Upper lobe of left lung (tissue), 6 donors: Measurements from ENCODE around the gene TEKT5. TPM values are rescaled to one million over a fixed set of nuclear protein-coding genes. Genes with fewer than 3 reads are reported as not detected.

Source experiments
- ATAC-seq, 2 donors: fragments of 200-7000 bp; cut with Tn5 transposase; one replicate each; pipeline ENCODE4 v1.9.1; 2022; ENCODE audit warnings: mild to moderate bottlenecking in 2 of 2, moderate library complexity in 2 of 2; ENCODE audit not compliant: low FRiP score in 2 of 2
- DNase-seq, 2 donors: peaks; one replicate each; pipeline ENCODE4 v3.0.0-alpha.2; 2019 to 2020
- H3K27ac ChIP-seq, 4 donors: fragments of 200-600 bp; sonication (generic); one replicate each; pipeline ENCODE4 v1.5.1; 2016 to 2019
- H3K27me3 ChIP-seq, 4 donors: fragments of 200-600 bp; sonication (generic); one replicate each; pipeline ENCODE4 v1.5.1; 2017 to 2019
- H3K36me3 ChIP-seq, 4 donors: fragments of 200-600 bp; sonication (generic); one replicate each; pipeline ENCODE4 v1.5.1; 2016 to 2019
- H3K4me1 ChIP-seq, 4 donors: fragments of 200-600 bp; sonication (generic); one replicate each; pipeline ENCODE4 v1.5.1; 2018 to 2019
- H3K4me3 ChIP-seq, 4 donors: fragments of 200-600 bp; sonication (generic); one replicate each; pipeline ENCODE4 v1.5.1; 2017 to 2019; ENCODE audit warnings: mild to moderate bottlenecking in 2 of 4, moderate library complexity in 1 of 4
- H3K9me3 ChIP-seq, 4 donors: fragments of 200-600 bp; sonication (generic); one replicate each; pipeline ENCODE4 v1.5.1; 2018 to 2019
- EP300 ChIP-seq, 4 donors: sonication (generic); formaldehyde crosslinking; IDR thresholded peaks; one replicate each; pipeline ENCODE4 v1.5.1; 2017; ENCODE audit warnings: antibody characterized with exemption in 4 of 4, control low read depth in 2 of 4
- POLR2A ChIP-seq, 4 donors: fragments of 450-650 bp; IDR thresholded peaks; one replicate each; pipeline ENCODE4 v1.5.1; 2016 to 2017; ENCODE audit warnings: antibody characterized with exemption in 4 of 4, mild to moderate bottlenecking in 2 of 4
- POLR2AphosphoS5 ChIP-seq, 2 donors: sonication (generic); formaldehyde crosslinking; IDR thresholded peaks; one replicate each; pipeline ENCODE4 v1.5.1; 2017; ENCODE audit warnings: antibody characterized with exemption in 2 of 2
- WGBS, 2 donors: methylation state at CpG; one replicate each; pipeline ENCODE4 v1.1.5; 2017 to 2018; 5-methylcytosine and 5-hydroxymethylcytosine counted together
- total RNA-seq, 6 donors: library from RNA; depleted of rRNA in 4 of 6; stranded (reverse); fragments of >200 nt in 4 of 6; gene quantifications; one replicate each; pipeline versions ENCODE4 v1.1.0 to v1.2.1, GENCODE V29; 2016 to 2021
- TF ChIP-seq, protein P1 (sequence below), 6 experiments: fragments of 450-650 bp in 4 of 6; fragments of 200-600 bp in 2 of 6; sonication (generic) in 2 of 6; IDR thresholded peaks; one replicate each; pipeline ENCODE4 v1.5.1; 2016 to 2019; ENCODE audit warnings: antibody characterized with exemption in 6 of 6
- donor health status: DM: no; HTN: no; CAD: no; lungs with moderate emphysema.
- donor health status: DM: no; HTN: yes; CAD: no; lungs with severe emphysema.

TEKT5 gene
- total RNA-seq, 6 donors from 2014 or later = 0.20 to 2.1 (median 0.44) TPM; not detected in 3

DNA sequence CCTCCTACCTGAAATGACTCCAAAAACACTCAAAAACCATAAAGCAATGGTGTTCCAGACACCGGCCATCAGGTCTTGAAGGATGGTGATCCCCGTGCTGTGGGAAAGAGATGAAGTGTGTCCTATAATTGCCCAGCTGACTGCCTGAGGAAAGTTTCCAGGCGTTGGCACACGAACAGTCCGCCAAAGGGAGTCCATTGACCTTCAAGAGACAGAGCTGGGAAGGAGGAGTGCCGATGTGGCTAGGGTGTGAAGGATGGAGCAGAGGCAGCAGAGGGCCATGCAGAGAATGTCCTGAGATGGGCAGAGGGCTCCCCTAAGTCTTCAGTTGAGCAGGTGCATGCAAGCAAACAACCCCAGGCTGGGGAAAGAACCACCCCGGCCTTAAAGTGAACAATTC lies 37.1 kb upstream of the TEKT5 start:
- H3K4me3 ChIP-seq = no peak overlapping the region
- TF ChIP-seq POLR2A (IDR thresholded peaks at IDR 0.05) = no peak
- no peak for TF ChIP-seq POLR2AphosphoS5 (IDR thresholded peaks at IDR 0.05)
- TF ChIP-seq EP300 (IDR thresholded peaks at IDR 0.05) = no peak
- TF ChIP-seq, protein P1, sequence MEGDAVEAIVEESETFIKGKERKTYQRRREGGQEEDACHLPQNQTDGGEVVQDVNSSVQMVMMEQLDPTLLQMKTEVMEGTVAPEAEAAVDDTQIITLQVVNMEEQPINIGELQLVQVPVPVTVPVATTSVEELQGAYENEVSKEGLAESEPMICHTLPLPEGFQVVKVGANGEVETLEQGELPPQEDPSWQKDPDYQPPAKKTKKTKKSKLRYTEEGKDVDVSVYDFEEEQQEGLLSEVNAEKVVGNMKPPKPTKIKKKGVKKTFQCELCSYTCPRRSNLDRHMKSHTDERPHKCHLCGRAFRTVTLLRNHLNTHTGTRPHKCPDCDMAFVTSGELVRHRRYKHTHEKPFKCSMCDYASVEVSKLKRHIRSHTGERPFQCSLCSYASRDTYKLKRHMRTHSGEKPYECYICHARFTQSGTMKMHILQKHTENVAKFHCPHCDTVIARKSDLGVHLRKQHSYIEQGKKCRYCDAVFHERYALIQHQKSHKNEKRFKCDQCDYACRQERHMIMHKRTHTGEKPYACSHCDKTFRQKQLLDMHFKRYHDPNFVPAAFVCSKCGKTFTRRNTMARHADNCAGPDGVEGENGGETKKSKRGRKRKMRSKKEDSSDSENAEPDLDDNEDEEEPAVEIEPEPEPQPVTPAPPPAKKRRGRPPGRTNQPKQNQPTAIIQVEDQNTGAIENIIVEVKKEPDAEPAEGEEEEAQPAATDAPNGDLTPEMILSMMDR (IDR thresholded peaks at IDR 0.05) = no peak
- peaks cover 0 to under 1% (median 0%) of the 10 kb centered on the region in 4 donors for H3K4me1 ChIP-seq
- no peaks in the 10 kb centered on the region for H3K9me3 ChIP-seq
- ATAC-seq (no peak), DNase-seq (no peak)
- H3K27me3 ChIP-seq = no peaks in the 10 kb centered on the region
- no peaks in the 10 kb centered on the region for H3K36me3 ChIP-seq
- WGBS, 2 donors = 83 to 85% methylated on average over 7 of the region's 7 CpGs
- no peak overlapping the region for H3K27ac ChIP-seq

DNA sequence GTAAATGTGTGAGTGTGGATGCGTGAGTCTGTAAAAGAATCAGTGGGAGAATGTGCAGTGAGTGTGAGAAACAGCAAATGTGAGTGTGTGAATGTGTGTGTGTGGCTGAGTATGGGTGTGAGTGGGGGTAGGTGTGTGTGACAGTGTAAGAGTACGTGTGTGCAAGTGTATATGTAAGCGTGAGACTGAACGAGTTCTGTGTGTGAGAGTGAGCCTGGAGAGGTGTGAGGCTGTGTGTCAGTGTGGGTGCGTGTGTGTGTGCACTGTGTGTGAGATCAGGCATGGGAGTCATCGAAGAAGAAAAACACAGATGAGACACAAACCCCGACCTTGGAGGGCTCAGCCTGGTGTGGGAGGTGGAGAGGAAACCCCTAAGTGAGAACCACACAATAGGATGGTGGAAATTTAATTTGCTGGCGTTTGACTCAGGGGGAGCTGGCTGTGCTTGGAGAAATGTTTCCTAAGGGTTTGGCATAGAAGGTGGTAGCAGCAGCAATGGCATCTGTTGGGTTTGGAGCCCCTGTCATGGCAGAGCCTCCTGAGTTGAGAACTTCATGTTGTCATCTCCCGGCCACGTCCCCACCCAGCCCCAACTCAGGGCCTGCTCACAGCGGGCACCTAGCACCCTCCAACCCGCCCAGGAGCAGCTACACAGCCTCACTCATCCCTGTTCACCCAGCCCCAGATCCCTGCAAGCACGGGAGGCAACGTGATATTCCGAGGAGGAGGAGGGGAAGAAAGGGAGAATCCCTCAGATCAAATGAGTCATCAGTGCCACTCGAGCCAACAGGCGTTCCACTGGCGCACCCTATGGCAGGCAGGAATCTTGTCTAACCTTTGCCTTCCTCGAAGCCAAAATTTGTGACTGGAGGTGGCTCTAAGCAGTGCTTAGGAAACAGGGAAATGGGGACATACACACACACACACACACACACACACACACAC lies 34.6 kb upstream of the TEKT5 start:
- no peaks in the 10 kb centered on the region for H3K9me3 ChIP-seq
- WGBS, 2 donors = 75 to 78% methylated on average over 15 to 19 of the region's 19 CpGs
- H3K36me3 ChIP-seq = no peaks in the 10 kb centered on the region
- TF ChIP-seq EP300 (IDR thresholded peaks at IDR 0.05) (no peak), POLR2A (IDR thresholded peaks at IDR 0.05) (no peak), POLR2AphosphoS5 (IDR thresholded peaks at IDR 0.05) (no peak)
- TF ChIP-seq, protein P1 (IDR thresholded peaks at IDR 0.05) = no peak
- H3K27ac ChIP-seq = no peak overlapping the region
- no peaks in the 10 kb centered on the region for H3K4me1 ChIP-seq
- no peaks in the 10 kb centered on the region for H3K27me3 ChIP-seq
- DNase-seq (peak in 1 of 2 donors; percentile 59), ATAC-seq (peak; percentile 12 to 49)
- H3K4me3 ChIP-seq = no peak overlapping the region

DNA sequence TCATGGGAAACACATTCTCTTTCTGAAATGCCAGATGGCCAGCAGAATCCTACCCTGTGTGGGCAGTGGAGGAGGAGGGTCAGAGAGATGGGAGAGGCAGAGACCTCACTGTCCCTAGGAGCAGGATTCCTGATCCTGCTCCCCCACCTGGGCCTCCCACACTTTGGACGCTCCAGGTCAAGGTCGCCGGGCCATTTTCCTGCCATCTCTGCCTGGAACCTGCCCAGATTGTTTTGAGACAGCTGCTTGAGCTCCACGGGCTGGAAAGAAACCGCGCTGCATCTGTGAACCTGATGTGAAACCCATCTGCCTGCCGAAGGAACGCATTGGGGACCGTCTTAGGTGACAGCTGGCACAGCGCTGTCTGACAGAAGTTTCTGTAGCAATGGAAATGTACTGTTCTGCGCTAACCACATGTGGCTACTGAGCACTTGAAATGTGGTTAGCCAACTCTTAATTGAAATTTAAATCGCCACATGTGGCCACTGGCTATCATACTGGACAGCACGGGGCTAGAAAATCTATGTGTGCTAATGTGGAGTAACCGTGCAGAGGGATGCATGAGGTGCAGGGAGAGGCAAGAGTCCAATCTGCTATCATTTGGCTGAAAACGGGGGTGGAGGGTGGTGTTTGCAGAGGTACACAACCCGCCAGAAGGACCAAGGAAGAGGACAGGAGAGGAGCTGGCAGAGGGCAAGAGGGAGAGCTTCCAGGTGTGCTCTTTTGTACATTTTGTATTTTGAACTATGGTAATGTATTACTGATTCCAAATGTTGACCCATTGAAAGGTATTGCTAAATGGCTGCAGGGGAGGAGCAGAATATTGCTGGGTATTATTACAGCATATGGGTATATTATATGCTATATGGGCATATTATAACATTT lies 33.5 kb upstream of the TEKT5 start:
- no peak overlapping the region for H3K27ac ChIP-seq
- no peak for DNase-seq
- no peak for ATAC-seq
- no peaks in the 10 kb centered on the region for H3K36me3 ChIP-seq
- H3K4me1 ChIP-seq = no peaks in the 10 kb centered on the region
- H3K4me3 ChIP-seq = no peak overlapping the region
- TF ChIP-seq POLR2AphosphoS5 (IDR thresholded peaks at IDR 0.05) (no peak), EP300 (IDR thresholded peaks at IDR 0.05) (no peak), POLR2A (IDR thresholded peaks at IDR 0.05) (no peak)
- TF ChIP-seq, protein P1 (IDR thresholded peaks at IDR 0.05) = no peak
- WGBS, 2 donors = 74 to 77% methylated on average over 16 of the region's 16 CpGs
- H3K9me3 ChIP-seq = no peaks in the 10 kb centered on the region
- no peaks in the 10 kb centered on the region for H3K27me3 ChIP-seq

DNA sequence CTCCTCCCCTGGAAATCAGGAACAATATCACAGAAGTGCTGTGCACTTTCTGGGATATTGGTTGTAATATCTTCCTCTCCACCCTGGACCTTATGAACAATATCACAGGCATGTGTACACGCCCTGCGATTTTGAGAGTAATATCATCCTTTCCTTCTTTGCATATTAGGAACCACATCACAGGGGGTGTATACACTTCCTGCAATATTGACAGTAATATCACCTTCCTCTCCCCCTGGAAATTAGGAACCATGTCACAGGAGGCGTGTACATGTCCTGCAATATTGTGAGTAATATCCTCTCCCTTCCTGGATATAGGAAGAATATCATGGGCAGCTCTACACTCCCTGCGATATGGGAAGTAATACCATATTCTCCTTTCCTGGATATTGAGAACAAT lies 14.2 kb upstream of the TEKT5 start:
- ATAC-seq = no peak
- H3K4me1 ChIP-seq = no peaks in the 10 kb centered on the region
- 65 to 73% methylated on average over 4 of the region's 4 CpGs for WGBS, 2 donors
- no peak for TF ChIP-seq POLR2AphosphoS5 (IDR thresholded peaks at IDR 0.05)
- TF ChIP-seq, protein P1 (IDR thresholded peaks at IDR 0.05) = no peak
- no peak for TF ChIP-seq EP300 (IDR thresholded peaks at IDR 0.05)
- TF ChIP-seq POLR2A (IDR thresholded peaks at IDR 0.05) = no peak
- H3K36me3 ChIP-seq = no peaks in the 10 kb centered on the region
- H3K27me3 ChIP-seq = no peaks in the 10 kb centered on the region
- no peak for DNase-seq
- no peaks in the 10 kb centered on the region for H3K9me3 ChIP-seq
- no peak overlapping the region for H3K4me3 ChIP-seq
- no peak overlapping the region for H3K27ac ChIP-seq
